SIG-M5 treated with dmso at 0.1 percent for 504 hours (cell line): ENCODE measurements around the gene PPHLN1.

Experiments
- DNase-seq: peaks from one replicate; lab custom pipeline; 2025; ENCODE audit not compliant: unreplicated experiment; lab: John Stamatoyannopoulos, UW

PPHLN1 gene

GRCh38 chr12:42477941-42478340 lies 152.0 kb downstream of the PPHLN1 start:
- no peak for DNase-seq

- DNase-seq, result no peak
Measured at GRCh38 chr12:42481368-42481767, 155.4 kb downstream of the PPHLN1 start.

GRCh38 chr12:42482041-42482747 lies 156.2 kb downstream of the PPHLN1 start:
- no peak for DNase-seq

- DNase-seq, result peak; percentile 48
Measured at GRCh38 chr12:42482748-42483520, 157.0 kb downstream of the PPHLN1 start.

GRCh38 chr12:42483521-42483790 lies 157.5 kb downstream of the PPHLN1 start:
- DNase-seq, result no peak

- no peak for DNase-seq
Measured at GRCh38 chr12:42484996-42485395, 159.0 kb downstream of the PPHLN1 start.

- no peak for DNase-seq
Measured at GRCh38 chr12:42485823-42486222, 159.9 kb downstream of the PPHLN1 start.

- no peak for DNase-seq
Measured at GRCh38 chr12:42486407-42486806, 160.4 kb downstream of the PPHLN1 start.

- no peak for DNase-seq
Measured at GRCh38 chr12:42490261-42490842, 164.4 kb downstream of the PPHLN1 start.
